ENCODE data around the gene DOCK2. TPM values are rescaled to one million over a fixed set of nuclear protein-coding genes. Genes with fewer than 3 reads are reported as not detected.

Gene DOCK2
- total and polyA plus RNA-seq, 2 of the 8 experiments (the other 6 are each of a cell fraction or from before 2014, with no cell fraction given), result 3.9 to 5.7 TPM

- no peaks in the 10 kb centered on the region for H3K9me3 ChIP-seq (ENCODE audit: insufficient read depth in 2 of 2, low read depth in 1 of 2, low read length in 1 of 2)
- no peaks in the 10 kb centered on the region; the same call in 1 of the 2 replicates for H3K23me2 ChIP-seq (ENCODE audit: low read depth, low read length)
- no peak overlapping the region for H3K18ac ChIP-seq (ENCODE audit: extremely low read depth, low read length)
- H2BK120ac ChIP-seq (replicated peaks; ENCODE audit: low read depth, low read length), result no peak overlapping the region
- no peak overlapping the region for H3K4me3 ChIP-seq (ENCODE audit: extremely low read depth in 1 of 4, insufficient read depth in 2 of 4, low read depth in 3 of 4, low read length in 4 of 4)
- H3K27me3 ChIP-seq (replicated peaks in 1 of 4; ENCODE audit: control insufficient read depth in 3 of 4, extremely low read depth in 1 of 4, insufficient read depth in 3 of 4, low read length in 3 of 4), result no peaks in the 10 kb centered on the region
- no peak overlapping the region for H2AK5ac ChIP-seq (ENCODE audit: low read depth, low read length)
- H4K91ac ChIP-seq (replicated peaks; ENCODE audit: insufficient read length, low read length), result no peak overlapping the region
- no peak overlapping the region for H2BK20ac ChIP-seq (ENCODE audit: low read length)
- no peaks in the 10 kb centered on the region for H3K4me1 ChIP-seq (replicated peaks in 1 of 4; ENCODE audit: control insufficient read depth in 3 of 4, insufficient read depth in 4 of 4, low read length in 3 of 4)
- ChIA-PET CTCF (ENCODE audit: partially characterized antibody) (interaction anchor here (1.4 to 2.3 kb wide), 3 partner anchors 10 to 63 kb away, joined by 3 to 5 read pairs (median 3); no protein-coding TSS in a partner anchor), POLR2A (ENCODE audit: partially characterized antibody) (no interaction called here)
- H3K4me2 ChIP-seq (ENCODE audit: insufficient read depth in 1 of 2, low read depth in 2 of 2, low read length in 2 of 2), result no peak overlapping the region
- H4K8ac ChIP-seq (ENCODE audit: extremely low read depth, insufficient read depth, low read length), result no peak overlapping the region
- no peak overlapping the region for H2BK15ac ChIP-seq (ENCODE audit: low read length)
- no peaks in the 10 kb centered on the region for H3K79me1 ChIP-seq (ENCODE audit: low read depth, low read length)
- no peaks in the 10 kb centered on the region for H4K20me1 ChIP-seq (replicated peaks in 1 of 2; ENCODE audit: control insufficient read depth in 1 of 2, insufficient read depth in 2 of 2, low read length in 2 of 2)
- H2BK5ac ChIP-seq (ENCODE audit: low read depth, low read length), result no peak overlapping the region
- no peaks in the 10 kb centered on the region for H3K36me3 ChIP-seq (ENCODE audit: control insufficient read depth in 2 of 4, insufficient read depth in 4 of 4, low read length in 3 of 4)
- DNase-seq (ENCODE audit: low read depth in 1 of 2, low spot score in 2 of 2) (no peak), FAIRE-seq (no peak)
- no peak overlapping the region for H4K5ac ChIP-seq (ENCODE audit: insufficient read length, low read depth, low read length)
- H3K9ac ChIP-seq (replicated peaks in 1 of 4; ENCODE audit: extremely low read depth in 1 of 4, low read depth in 3 of 4, low read length in 3 of 4), result no peak overlapping the region
- no peak overlapping the region for H3K14ac ChIP-seq (ENCODE audit: insufficient read length)
- H3K56ac ChIP-seq (replicated peaks; ENCODE audit: insufficient read length, low read depth, low read length), result no peak overlapping the region
- 93% methylated on average over 2 of the region's 2 CpGs; no CpG with 5 or more reads in 1 of the 2 experiments for WGBS, 2 experiments (ENCODE audit: extremely low coverage in 1 of 2, insufficient coverage in 1 of 2, insufficient read length in 1 of 2, insufficient replicate concordance in 2 of 2, low coverage in 1 of 2, low lambda C conversion rate in 2 of 2, missing lambda C conversion rate in 1 of 2)
- H3K27ac ChIP-seq (ENCODE audit: low read depth, low read length), result no peak overlapping the region
- no peak overlapping the region for H3K4ac ChIP-seq (replicated peaks; ENCODE audit: insufficient read length, low read depth, low read length)
- H3K79me2 ChIP-seq (ENCODE audit: control insufficient read depth in 1 of 2, insufficient read depth in 2 of 2, low read length in 2 of 2), result no peaks in the 10 kb centered on the region
- H2BK12ac ChIP-seq (ENCODE audit: low read depth, low read length), result no peak overlapping the region
- TF ChIP-seq CBX5 (IDR thresholded peaks at IDR 0.05; ENCODE audit: low read depth, low read length) (no peak), CEBPB (IDR thresholded peaks at IDR 0.05; ENCODE audit: low read depth, low read length) (peak; percentile 88), GABPA (IDR thresholded peaks at IDR 0.05; ENCODE audit: borderline replicate concordance, insufficient read depth, low read length) (no peak), GTF2F1 (IDR thresholded peaks at IDR 0.05; ENCODE audit: borderline replicate concordance, low read depth, low read length) (no peak)
- no peak overlapping the region for H3K23ac ChIP-seq (ENCODE audit: insufficient read length)
- no peak overlapping the region for H2AFZ ChIP-seq (ENCODE audit: low read length)
Observed at GRCh38 chr5:169917500-169917899, 280.4 kb downstream of the DOCK2 start.
